Measurements from ENCODE around the gene KLHL29. TPM values are rescaled to one million over a fixed set of nuclear protein-coding genes. Genes with fewer than 3 reads are reported as not detected.

Gene KLHL29
- total RNA-seq, 1 donor from 2014 or later: 2.2 TPM

GRCh38 chr2:23529659-23530058, 144.7 kb downstream of the KLHL29 start:
- no peak for DNase-seq (ENCODE audit: low read depth in 2 of 2)

GRCh38 chr2:23530206-23530908, 145.4 kb downstream of the KLHL29 start:
- no peak for DNase-seq (ENCODE audit: low read depth in 2 of 2)

- no peak for DNase-seq (ENCODE audit: low read depth in 2 of 2)
Measured at GRCh38 chr2:23530909-23531276, 145.9 kb downstream of the KLHL29 start.

GRCh38 chr2:23531280-23531679, 146.3 kb downstream of the KLHL29 start:
- DNase-seq (ENCODE audit: low read depth in 2 of 2): no peak

- no peak for DNase-seq (ENCODE audit: low read depth in 2 of 2)
Measured at GRCh38 chr2:23531881-23532280, 146.9 kb downstream of the KLHL29 start.

- DNase-seq (ENCODE audit: low read depth in 2 of 2): no peak
Measured at GRCh38 chr2:23532391-23533337, 147.7 kb downstream of the KLHL29 start.

GRCh38 chr2:23533338-23533695, 148.3 kb downstream of the KLHL29 start:
- no peak for DNase-seq (ENCODE audit: low read depth in 2 of 2)

- DNase-seq (ENCODE audit: low read depth in 2 of 2): no peak
Measured at GRCh38 chr2:23534771-23535170, 149.8 kb downstream of the KLHL29 start.

GRCh38 chr2:23536326-23536725, 151.3 kb downstream of the KLHL29 start:
- no peak for DNase-seq (ENCODE audit: low read depth in 2 of 2)

GRCh38 chr2:23537991-23538390, 153.0 kb downstream of the KLHL29 start:
- no peak for DNase-seq (ENCODE audit: low read depth in 2 of 2)

GRCh38 chr2:23538566-23538965, 153.6 kb downstream of the KLHL29 start:
- no peak for DNase-seq (ENCODE audit: low read depth in 2 of 2)

- DNase-seq (ENCODE audit: low read depth in 2 of 2): no peak
Measured at GRCh38 chr2:23540804-23541360, 155.9 kb downstream of the KLHL29 start.

- DNase-seq (ENCODE audit: low read depth in 2 of 2): no peak
Measured at GRCh38 chr2:23541503-23542229, 156.7 kb downstream of the KLHL29 start.

- DNase-seq (ENCODE audit: low read depth in 2 of 2): no peak
Measured at GRCh38 chr2:23542230-23542789, 157.3 kb downstream of the KLHL29 start.

- no peak for DNase-seq (ENCODE audit: low read depth in 2 of 2)
Measured at GRCh38 chr2:23543302-23543701, 158.3 kb downstream of the KLHL29 start.

GRCh38 chr2:23543728-23544127, 158.7 kb downstream of the KLHL29 start:
- DNase-seq (ENCODE audit: low read depth in 2 of 2): no peak

- DNase-seq (ENCODE audit: low read depth in 2 of 2): peak in 1 of 2 donors; percentile 71
Measured at GRCh38 chr2:23544589-23545295, 159.8 kb downstream of the KLHL29 start.

- DNase-seq (ENCODE audit: low read depth in 2 of 2): peak in 1 of 2 donors; percentile 34
Measured at GRCh38 chr2:23545396-23545795, 160.4 kb downstream of the KLHL29 start.

- DNase-seq (ENCODE audit: low read depth in 2 of 2): no peak
Measured at GRCh38 chr2:23545811-23546210, 160.8 kb downstream of the KLHL29 start.

GRCh38 chr2:23546913-23547312, 161.9 kb downstream of the KLHL29 start:
- DNase-seq (ENCODE audit: low read depth in 2 of 2): no peak

- no peak for DNase-seq (ENCODE audit: low read depth in 2 of 2)
Measured at GRCh38 chr2:23547725-23548124, 162.7 kb downstream of the KLHL29 start.
